WTC11 (cell line): ENCODE measurements around the gene SLC25A44. TPM values are rescaled to one million over a fixed set of nuclear protein-coding genes. Genes with fewer than 3 reads are reported as not detected.

Experiments
- ATAC-seq: fragments of 200-7000 bp; cut with Tn5 transposase; 2 replicates; pipeline ENCODE4 v1.10.0; 2021; ENCODE audit warnings: mild to moderate bottlenecking, moderate library complexity
- CTCF ChIA-PET: fragments of 300-600 bp; sonication (Branson Sonifier 250); formaldehyde crosslinking; loops from one replicate; lab custom pipeline; 2021; ENCODE audit warnings: antibody characterized with exemption; lab: Charles Lee
- POLR2A ChIA-PET: fragments of 350-600 bp; sonication (Branson Sonifier 250); formaldehyde crosslinking; loops from one replicate; lab custom pipeline; 2021; ENCODE audit warnings: antibody characterized with exemption; lab: Charles Lee
- DNase-seq: peaks from one replicate; pipeline ENCODE4 v3.0.0; 2021; ENCODE audit warnings: low spot score
- H3K27ac Mint-ChIP-seq: 2 replicates; pipeline ENCODE4 v1.8.0; 2021; ENCODE audit warnings: mixed read lengths
- H3K27me3 Mint-ChIP-seq: 2 replicates; pipeline ENCODE4 v1.8.0; 2021; ENCODE audit warnings: low read depth, mild to moderate bottlenecking, moderate library complexity, mixed read lengths
- H3K36me3 Mint-ChIP-seq: 2 replicates; pipeline ENCODE4 v1.8.0; 2021; ENCODE audit warnings: mixed read lengths
- H3K4me1 Mint-ChIP-seq: 2 replicates; pipeline ENCODE4 v1.8.0; 2022; ENCODE audit warnings: mixed read lengths
- H3K4me3 Mint-ChIP-seq: 2 replicates; pipeline ENCODE4 v1.8.0; 2021; ENCODE audit warnings: mild to moderate bottlenecking, moderate library complexity, mixed read lengths
- H3K9me3 Mint-ChIP-seq: 2 replicates; pipeline ENCODE4 v1.8.0; 2021; ENCODE audit warnings: mixed read lengths
- CREB1 ChIP-seq: sonication (generic); formaldehyde crosslinking; IDR thresholded peaks from 2 replicates; pipeline ENCODE4 v1.8.0; 2023; ENCODE audit warnings: mild to moderate bottlenecking, missing genetic modification reagents
- E2F5 ChIP-seq: sonication (generic); formaldehyde crosslinking; IDR thresholded peaks from 2 replicates; pipeline ENCODE4 v1.8.1; 2022; ENCODE audit warnings: mild to moderate bottlenecking, moderate library complexity, missing genetic modification reagents
- ERG ChIP-seq: fragments of 250-450 bp; sonication (Bioruptor Pico); IDR thresholded peaks from 2 replicates; pipeline ENCODE4 v1.8.0; 2021; ENCODE audit warnings: mild to moderate bottlenecking
- FOXJ3 ChIP-seq: sonication (generic); formaldehyde crosslinking; IDR thresholded peaks from 2 replicates; pipeline ENCODE4 v1.9.0; 2021; ENCODE audit warnings: missing genetic modification reagents, mild to moderate bottlenecking, borderline replicate concordance
- FOXP4 ChIP-seq: sonication (generic); formaldehyde crosslinking; IDR thresholded peaks from 2 replicates; pipeline ENCODE4 v1.8.0; 2022; ENCODE audit warnings: mild to moderate bottlenecking, missing genetic modification reagents
- GTF2I ChIP-seq: fragments of 250-450 bp; sonication (Bioruptor Pico); conservative IDR thresholded peaks from 2 replicates; pipeline ENCODE4 v1.4.0; 2021; ENCODE audit warnings: mild to moderate bottlenecking
- JUN ChIP-seq: sonication (generic); formaldehyde crosslinking; IDR thresholded peaks from 2 replicates; pipeline ENCODE4 v1.8.0; 2023; ENCODE audit warnings: mild to moderate bottlenecking, missing genetic modification reagents
- MYBL2 ChIP-seq: sonication (generic); formaldehyde crosslinking; IDR thresholded peaks from 2 replicates; pipeline ENCODE4 v1.8.1; 2023; ENCODE audit warnings: mild to moderate bottlenecking, moderate library complexity, missing genetic modification reagents
- NFATC4 ChIP-seq: fragments of 250-450 bp; sonication (Bioruptor Pico); IDR thresholded peaks from 2 replicates; pipeline ENCODE4 v1.9.0; 2021; ENCODE audit warnings: mild to moderate bottlenecking
- NR1H2 ChIP-seq: sonication (generic); formaldehyde crosslinking; IDR thresholded peaks from 2 replicates; pipeline ENCODE4 v1.9.0; 2021; ENCODE audit warnings: mild to moderate bottlenecking, moderate library complexity, missing genetic modification reagents
- NR2C2 ChIP-seq: sonication (generic); formaldehyde crosslinking; IDR thresholded peaks from 2 replicates; pipeline ENCODE4 v1.8.0; 2022; ENCODE audit warnings: mild to moderate bottlenecking, missing genetic modification reagents
- PRDM15 ChIP-seq: sonication (generic); formaldehyde crosslinking; IDR thresholded peaks from 2 replicates; pipeline ENCODE4 v1.8.0; 2022; ENCODE audit warnings: missing genetic modification reagents
- TP53 ChIP-seq: sonication (generic); formaldehyde crosslinking; IDR thresholded peaks from 2 replicates; pipeline ENCODE4 v1.8.1; 2023; ENCODE audit warnings: mild to moderate bottlenecking, missing genetic modification reagents
- ZBTB21 ChIP-seq: sonication (generic); formaldehyde crosslinking; IDR thresholded peaks from 2 replicates; pipeline ENCODE4 v1.8.1; 2023; ENCODE audit warnings: mild to moderate bottlenecking, missing genetic modification reagents, borderline replicate concordance
- ZBTB43 ChIP-seq: sonication (generic); formaldehyde crosslinking; IDR thresholded peaks from 2 replicates; pipeline ENCODE4 v1.8.1; 2023; ENCODE audit warnings: mild to moderate bottlenecking, missing genetic modification reagents
- ZNF232 ChIP-seq: sonication (generic); formaldehyde crosslinking; IDR thresholded peaks from 2 replicates; pipeline ENCODE4 v1.8.0; 2022; ENCODE audit warnings: mild to moderate bottlenecking, missing genetic modification reagents
- ZNF263 ChIP-seq: sonication (generic); formaldehyde crosslinking; IDR thresholded peaks from 2 replicates; pipeline ENCODE4 v1.8.1; 2022; ENCODE audit warnings: low read depth, mild to moderate bottlenecking, moderate library complexity, missing genetic modification reagents
- ZNF281 ChIP-seq: sonication (generic); formaldehyde crosslinking; IDR thresholded peaks from 2 replicates; pipeline ENCODE4 v1.8.0; 2023; ENCODE audit warnings: mild to moderate bottlenecking, missing genetic modification reagents
- total RNA-seq: library from RNA; stranded (reverse); gene quantifications from 3 replicates; pipeline ENCODE4 v1.2.3, GENCODE V29; 2021

SLC25A44 gene
- total RNA-seq, 1 experiment from 2014 or later = 29.1 TPM

- Mint-ChIP-seq H3K36me3 (0 out of 2 replicates have a peak, but pooled peaks cover 4% of the 10 kb centered on the region), H3K27ac (no peak overlapping the region), H3K4me1 (peaks cover 22% of the 10 kb centered on the region), H3K27me3 (no peaks in the 10 kb centered on the region), H3K4me3 (no peak overlapping the region), H3K9me3 (no peaks in the 10 kb centered on the region)
- no peak for ATAC-seq
- no peak for DNase-seq
- ChIA-PET CTCF (interaction anchor here (1.5 to 1.9 kb wide), 3 partner anchors 19 to 60 kb away, joined by 3 to 6 read pairs (median 6); no protein-coding TSS in a partner anchor), POLR2A (interaction anchor here (1.0 kb wide), 1 partner anchor 48 kb away, joined by 3 read pairs; the partner anchor contains the start of gene PMF1)
- TF ChIP-seq NR2C2 = no peak
- TF ChIP-seq TP53 (CRISPR knock-in tag) = no peak
- TF ChIP-seq PRDM15 = no peak
- TF ChIP-seq ZBTB43 (CRISPR knock-in tag) = no peak
- no peak for TF ChIP-seq MYBL2 (CRISPR knock-in tag)
Observed at GRCh38 chr1:156165083-156165482, 28.8 kb upstream of the SLC25A44 start.

- POLR2A ChIA-PET = no interaction called here
- CTCF ChIA-PET = interaction anchor here (0.7 to 1.0 kb wide), 2 partner anchors 58 to 91 kb away, joined by 3 to 4 read pairs; no protein-coding TSS in a partner anchor
- no peak overlapping the region for H3K27ac Mint-ChIP-seq
- DNase-seq (no peak), ATAC-seq (no peak)
- H3K4me3 Mint-ChIP-seq = no peak overlapping the region
- peaks cover 11% of the 10 kb centered on the region for H3K4me1 Mint-ChIP-seq
- H3K9me3 Mint-ChIP-seq = no peaks in the 10 kb centered on the region
- H3K36me3 Mint-ChIP-seq = 0 out of 2 replicates have a peak, but pooled peaks cover 6% of the 10 kb centered on the region
- no peaks in the 10 kb centered on the region for H3K27me3 Mint-ChIP-seq
- TF ChIP-seq MYBL2 (CRISPR knock-in tag) (no peak), ZNF232 (CRISPR knock-in tag) (no peak), FOXJ3 (CRISPR knock-in tag) (no peak), NFATC4 (CRISPR knock-in tag) (no peak), ERG (CRISPR knock-in tag) (no peak), FOXP4 (CRISPR knock-in tag) (no peak), CREB1 (CRISPR knock-in tag) (no peak), ZNF263 (CRISPR knock-in tag) (no peak), ZBTB21 (CRISPR knock-in tag) (no peak), E2F5 (CRISPR knock-in tag) (no peak), ZNF281 (no peak), JUN (CRISPR knock-in tag) (no peak), NR1H2 (no peak), GTF2I (CRISPR knock-in tag) (no peak), PRDM15 (no peak)
Observed at GRCh38 chr1:156167536-156167935, 26.4 kb upstream of the SLC25A44 start.
